Chondrocyte (in vitro differentiated cells): Measurements from ENCODE around the gene MS4A3. TPM values are rescaled to one million over a fixed set of nuclear protein-coding genes. Genes with fewer than 3 reads are reported as not detected.
"Not testable (repeated sequence)": the region's sequence is repeated elsewhere in the genome, so short reads cannot be mapped to it uniquely, and the experiment has no call there.

ENCODE experiments used
- DNase-seq: peaks from one replicate; pipeline ENCODE4 v3.0.0; 2021; ENCODE audit warnings: mixed read lengths, low spot score
- H3K27ac Mint-ChIP-seq: one replicate; pipeline ENCODE4 v1.8.0; 2021; ENCODE audit warnings: mild to moderate bottlenecking, moderate library complexity, mixed read lengths; ENCODE audit not compliant: unreplicated experiment
- H3K27me3 Mint-ChIP-seq: 2 replicates; pipeline ENCODE4 v1.8.0; 2021; ENCODE audit warnings: low read depth, mixed read lengths
- H3K36me3 Mint-ChIP-seq: 2 replicates; pipeline ENCODE4 v1.8.0; 2021; ENCODE audit warnings: low read depth, mixed read lengths
- H3K4me1 Mint-ChIP-seq: 2 replicates; pipeline ENCODE4 v1.8.0; 2021; ENCODE audit warnings: low read depth, mild to moderate bottlenecking, mixed read lengths
- H3K4me3 Mint-ChIP-seq: one replicate; pipeline ENCODE4 v1.8.0; 2021; ENCODE audit warnings: mild to moderate bottlenecking, moderate library complexity, mixed read lengths; ENCODE audit not compliant: unreplicated experiment
- H3K9me3 Mint-ChIP-seq: 2 replicates; pipeline ENCODE4 v1.8.0; 2021; ENCODE audit warnings: low read depth, mixed read lengths
- long read RNA-seq: library from polyadenylated mRNA; stranded (forward); transcript quantifications from one replicate; pipeline ENCODE4 v2.0.0, GENCODE V29; 2021
- total RNA-seq: library from RNA; stranded (reverse); gene quantifications from 3 replicates; pipeline ENCODE4 v1.2.1, GENCODE V29; 2021
- TF ChIP-seq, protein P1 (sequence below): fragments of 200-600 bp; sonication (generic); IDR thresholded peaks from 2 replicates; pipeline ENCODE4 v1.5.0; 2021; ENCODE audit warnings: antibody characterized with exemption, mild to moderate bottlenecking, moderate library complexity

Gene MS4A3, protein sequence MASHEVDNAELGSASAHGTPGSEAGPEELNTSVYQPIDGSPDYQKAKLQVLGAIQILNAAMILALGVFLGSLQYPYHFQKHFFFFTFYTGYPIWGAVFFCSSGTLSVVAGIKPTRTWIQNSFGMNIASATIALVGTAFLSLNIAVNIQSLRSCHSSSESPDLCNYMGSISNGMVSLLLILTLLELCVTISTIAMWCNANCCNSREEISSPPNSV
- not detected in 3 replicates for total RNA-seq
- long read RNA-seq, result 0 reads

DNA sequence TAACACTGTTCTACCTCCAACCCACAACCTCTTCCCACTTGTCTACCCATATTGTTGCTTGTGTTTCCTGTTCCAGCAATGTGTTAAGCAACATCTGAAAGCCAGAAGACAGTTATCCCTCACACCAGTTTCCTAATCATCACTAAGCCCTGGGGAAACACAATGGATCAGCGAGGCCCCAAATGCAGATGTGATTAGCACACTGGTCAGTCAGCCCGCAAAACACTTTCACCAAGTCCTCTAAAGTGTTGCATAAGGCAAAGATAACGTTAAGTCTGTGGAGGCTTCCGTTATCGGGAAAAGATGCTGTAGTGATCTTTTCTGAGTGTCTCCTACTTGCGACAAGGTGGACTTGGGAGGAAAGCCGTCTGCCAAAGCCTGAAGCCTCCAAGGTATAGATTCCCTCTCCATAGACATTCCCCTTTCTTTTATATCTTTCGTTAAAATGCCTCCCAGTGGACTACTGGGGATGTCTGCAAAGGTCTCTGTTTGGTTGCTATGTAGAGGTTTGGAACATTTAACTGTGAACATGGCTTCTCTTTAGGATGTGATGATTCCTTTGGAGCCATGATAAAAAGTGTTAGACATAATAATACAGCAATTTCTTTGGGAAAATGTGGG is at the start of gene MS4A3:
MS4A3 (plus strand) TSS at position 317 of the 621 bp plus-strand sequence. CDS start 4,496 bp downstream, outside the sequence.
- Mint-ChIP-seq H3K4me1 (no peaks in the 10 kb centered on the region), H3K27me3 (peaks cover 2% of the 10 kb centered on the region), H3K36me3 (no peaks in the 10 kb centered on the region), H3K4me3 (no peak within 1 kb of the TSS), H3K27ac (no peak within 1 kb of the TSS), H3K9me3 (peaks cover 6% of the 10 kb centered on the region)
- TF ChIP-seq, protein P1, sequence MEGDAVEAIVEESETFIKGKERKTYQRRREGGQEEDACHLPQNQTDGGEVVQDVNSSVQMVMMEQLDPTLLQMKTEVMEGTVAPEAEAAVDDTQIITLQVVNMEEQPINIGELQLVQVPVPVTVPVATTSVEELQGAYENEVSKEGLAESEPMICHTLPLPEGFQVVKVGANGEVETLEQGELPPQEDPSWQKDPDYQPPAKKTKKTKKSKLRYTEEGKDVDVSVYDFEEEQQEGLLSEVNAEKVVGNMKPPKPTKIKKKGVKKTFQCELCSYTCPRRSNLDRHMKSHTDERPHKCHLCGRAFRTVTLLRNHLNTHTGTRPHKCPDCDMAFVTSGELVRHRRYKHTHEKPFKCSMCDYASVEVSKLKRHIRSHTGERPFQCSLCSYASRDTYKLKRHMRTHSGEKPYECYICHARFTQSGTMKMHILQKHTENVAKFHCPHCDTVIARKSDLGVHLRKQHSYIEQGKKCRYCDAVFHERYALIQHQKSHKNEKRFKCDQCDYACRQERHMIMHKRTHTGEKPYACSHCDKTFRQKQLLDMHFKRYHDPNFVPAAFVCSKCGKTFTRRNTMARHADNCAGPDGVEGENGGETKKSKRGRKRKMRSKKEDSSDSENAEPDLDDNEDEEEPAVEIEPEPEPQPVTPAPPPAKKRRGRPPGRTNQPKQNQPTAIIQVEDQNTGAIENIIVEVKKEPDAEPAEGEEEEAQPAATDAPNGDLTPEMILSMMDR, result no peak
- DNase-seq, result no peak

- Mint-ChIP-seq H3K9me3 (peaks cover 2% of the 10 kb centered on the region), H3K36me3 (no peaks in the 10 kb centered on the region), H3K27me3 (no peaks in the 10 kb centered on the region), H3K27ac (no peak within 1 kb of the TSS), H3K4me1 (no peaks in the 10 kb centered on the region), H3K4me3 (no peak within 1 kb of the TSS)
- DNase-seq, result no peak
- TF ChIP-seq, protein P1, result no peak
These were observed 39.6 kb upstream of the MS4A3 start, which contains the start of gene OOSP4B for GRCh38 chr11:60016881-60017280. TSS of gene OOSP4B (plus strand) at chr11:60017181.

DNA sequence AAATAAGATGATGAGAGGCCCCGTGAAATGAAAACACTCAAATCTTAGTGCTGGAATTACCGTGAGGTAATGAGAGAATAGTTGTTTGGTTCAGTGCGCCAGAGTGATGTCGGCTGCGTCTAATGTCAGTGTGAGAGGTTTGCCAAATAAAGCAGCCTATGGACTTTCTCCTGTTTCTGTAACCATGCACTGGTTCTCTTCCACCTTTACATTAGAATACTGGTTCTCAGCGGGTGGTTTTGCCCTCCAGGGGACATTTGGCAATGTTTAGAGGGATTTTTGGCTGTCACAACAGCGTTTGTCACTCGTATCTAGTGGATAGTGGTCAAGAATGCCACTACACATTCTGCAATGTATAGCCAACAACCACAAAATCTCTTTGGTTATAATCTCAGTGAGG is 38.4 kb upstream of the MS4A3 start:
- no peak overlapping the region for H3K4me3 Mint-ChIP-seq
- H3K27me3 Mint-ChIP-seq, result no peaks in the 10 kb centered on the region
- no peak for DNase-seq
- H3K4me1 Mint-ChIP-seq, result no peaks in the 10 kb centered on the region
- H3K36me3 Mint-ChIP-seq, result no peaks in the 10 kb centered on the region
- TF ChIP-seq, protein P1, result no peak
- no peaks in the 10 kb centered on the region for H3K9me3 Mint-ChIP-seq
- no peak overlapping the region for H3K27ac Mint-ChIP-seq

DNA sequence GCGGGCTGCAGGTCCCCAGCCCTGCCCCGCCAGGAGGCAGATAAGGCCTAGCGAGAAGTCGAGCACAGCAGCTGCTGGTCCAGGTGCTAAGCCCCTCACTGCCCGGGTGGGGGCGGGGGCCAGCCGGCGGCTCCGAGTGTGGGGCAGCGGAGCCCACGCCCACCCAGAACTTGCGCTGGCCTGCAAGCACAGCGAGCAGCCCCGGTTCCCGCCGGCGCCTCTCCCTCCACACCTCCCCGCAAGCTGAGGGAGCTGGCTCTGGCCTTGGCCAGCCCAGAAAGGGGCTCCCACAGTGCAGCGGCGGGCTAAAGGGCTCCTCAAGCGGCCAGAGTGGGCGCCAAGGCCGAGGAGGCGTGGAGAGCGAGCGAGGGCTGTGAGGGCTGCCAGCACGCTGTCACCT is 36.1 kb upstream of the MS4A3 start:
- not testable (repeated sequence) for H3K36me3 Mint-ChIP-seq, H3K27me3 Mint-ChIP-seq, H3K4me1 Mint-ChIP-seq, H3K4me3 Mint-ChIP-seq, H3K27ac Mint-ChIP-seq, H3K9me3 Mint-ChIP-seq, DNase-seq

- H3K9me3 Mint-ChIP-seq, result no peaks in the 10 kb centered on the region
These were observed 27.3 kb upstream of the MS4A3 start for GRCh38 chr11:60029015-60029632.

More at GRCh38 chr11:60029015-60029632, 27.3 kb upstream of the MS4A3 start:
- Mint-ChIP-seq H3K4me1 (no peaks in the 10 kb centered on the region), H3K27me3 (peaks cover 1% of the 10 kb centered on the region), H3K4me3 (no peak overlapping the region), H3K36me3 (no peaks in the 10 kb centered on the region), H3K27ac (no peak overlapping the region)
- TF ChIP-seq, protein P1, result no peak
- no peak for DNase-seq
